GM12864 (cell line): ENCODE results near the gene NR2F1.
"Not testable (repeated sequence)": the region's sequence is repeated elsewhere in the genome, so short reads cannot be mapped to it uniquely, and the experiment has no call there.

ENCODE experiments used
- DNase-seq: peaks from one replicate; pipeline ENCODE4 v3.0.0-alpha.2; 2011; ENCODE audit warnings: low read depth
- H3K4me3 ChIP-seq: 2 replicates; pipeline ENCODE4 v1.5.1; 2011; ENCODE audit warnings: mild to moderate bottlenecking, low read depth, low read length, control low read depth
- TF ChIP-seq, protein P1 (sequence below): IDR thresholded peaks from 2 replicates; pipeline ENCODE4 v1.5.1; 2011; ENCODE audit warnings: low read depth, mild to moderate bottlenecking, moderate library complexity, low read length, control low read depth, inconsistent platforms; ENCODE audit errors: missing control alignments

NR2F1 gene

GRCh38 chr5:93582677-93583438 lies at the start of gene NR2F1:
Gene NR2F1, plus strand, starts transcription at chr5:93583222. Its CDS starts 1,802 bp downstream, at chr5:93585024.
- no peak for DNase-seq
- TF ChIP-seq, protein P1, sequence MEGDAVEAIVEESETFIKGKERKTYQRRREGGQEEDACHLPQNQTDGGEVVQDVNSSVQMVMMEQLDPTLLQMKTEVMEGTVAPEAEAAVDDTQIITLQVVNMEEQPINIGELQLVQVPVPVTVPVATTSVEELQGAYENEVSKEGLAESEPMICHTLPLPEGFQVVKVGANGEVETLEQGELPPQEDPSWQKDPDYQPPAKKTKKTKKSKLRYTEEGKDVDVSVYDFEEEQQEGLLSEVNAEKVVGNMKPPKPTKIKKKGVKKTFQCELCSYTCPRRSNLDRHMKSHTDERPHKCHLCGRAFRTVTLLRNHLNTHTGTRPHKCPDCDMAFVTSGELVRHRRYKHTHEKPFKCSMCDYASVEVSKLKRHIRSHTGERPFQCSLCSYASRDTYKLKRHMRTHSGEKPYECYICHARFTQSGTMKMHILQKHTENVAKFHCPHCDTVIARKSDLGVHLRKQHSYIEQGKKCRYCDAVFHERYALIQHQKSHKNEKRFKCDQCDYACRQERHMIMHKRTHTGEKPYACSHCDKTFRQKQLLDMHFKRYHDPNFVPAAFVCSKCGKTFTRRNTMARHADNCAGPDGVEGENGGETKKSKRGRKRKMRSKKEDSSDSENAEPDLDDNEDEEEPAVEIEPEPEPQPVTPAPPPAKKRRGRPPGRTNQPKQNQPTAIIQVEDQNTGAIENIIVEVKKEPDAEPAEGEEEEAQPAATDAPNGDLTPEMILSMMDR: no peak
- H3K4me3 ChIP-seq: peak within 1 kb of the TSS; percentile 35

DNA sequence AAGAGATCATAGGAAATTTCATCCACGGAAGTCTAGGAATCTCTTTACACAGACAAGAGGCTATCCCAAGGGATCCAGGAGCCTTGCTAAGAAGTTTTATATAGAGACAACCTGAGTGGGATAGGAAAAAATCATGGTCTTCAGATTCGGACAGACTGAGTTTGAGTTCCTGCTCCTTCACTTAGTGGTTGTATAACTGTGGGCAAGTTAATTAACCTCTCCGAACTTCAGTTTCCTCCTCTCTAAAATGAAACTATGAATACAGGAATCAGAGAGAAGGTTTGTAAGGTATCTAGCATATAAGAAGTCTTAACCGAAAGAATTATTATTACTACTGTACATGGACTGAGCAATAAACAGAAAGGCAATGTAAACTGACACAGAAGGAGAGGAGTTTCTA lies 37.1 kb upstream of the NR2F1 start:
- TF ChIP-seq, protein P1: no peak
- no peak overlapping the region for H3K4me3 ChIP-seq

DNA sequence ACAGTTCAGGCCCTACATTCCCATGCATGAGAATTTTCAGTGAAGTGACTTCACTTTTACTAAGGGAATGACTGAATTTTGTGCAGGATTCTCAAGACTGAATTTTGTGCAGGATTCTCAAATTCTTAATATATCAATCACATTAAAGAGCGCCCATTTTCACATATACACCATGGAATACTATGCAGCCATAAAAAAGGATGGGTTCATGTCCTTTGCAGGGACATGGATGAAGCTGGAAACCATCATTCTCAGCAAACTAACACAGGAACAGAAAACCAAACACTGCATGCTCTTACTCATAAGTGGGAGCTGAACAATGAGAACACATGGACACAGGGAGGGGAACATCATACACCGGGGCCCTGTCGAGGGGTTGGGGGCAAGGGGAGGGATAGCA lies 33.4 kb upstream of the NR2F1 start:
- DNase-seq, H3K4me3 ChIP-seq: not testable (repeated sequence)

More for the DNA sequence above, 37.1 kb upstream of the NR2F1 start:
- no peak for DNase-seq

- TF ChIP-seq, protein P1: no peak
- DNase-seq: no peak
- no peak overlapping the region for H3K4me3 ChIP-seq
Observed at GRCh38 chr5:93557021-93557604, 25.9 kb upstream of the NR2F1 start.

GRCh38 chr5:93566091-93566490 lies 16.9 kb upstream of the NR2F1 start:
- no peak overlapping the region for H3K4me3 ChIP-seq
- DNase-seq: no peak
- TF ChIP-seq, protein P1: no peak

DNA sequence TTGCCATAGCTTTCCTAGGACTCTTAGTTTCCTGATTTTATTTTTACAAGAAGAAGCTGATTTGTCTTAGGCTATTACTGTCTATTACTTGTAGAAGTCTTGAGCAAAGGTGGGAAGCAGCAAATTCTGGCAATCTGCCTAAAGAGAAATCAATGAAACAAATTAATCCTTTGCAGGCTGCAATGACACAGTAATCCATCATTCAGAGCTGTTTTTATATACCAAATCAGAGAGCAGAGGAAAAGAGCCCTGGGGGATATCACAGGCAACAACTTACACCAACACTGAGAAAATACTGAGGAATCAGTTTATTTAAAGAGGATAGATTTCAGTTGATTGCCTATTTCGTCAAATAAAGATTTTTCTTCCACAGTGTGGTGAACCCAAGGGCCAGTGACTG lies 15.6 kb upstream of the NR2F1 start:
- DNase-seq: no peak
- TF ChIP-seq, protein P1: no peak
- H3K4me3 ChIP-seq: no peak overlapping the region

- H3K4me3 ChIP-seq: no peak overlapping the region
- DNase-seq: no peak
Observed at GRCh38 chr5:93569300-93570160, 13.5 kb upstream of the NR2F1 start.

More at GRCh38 chr5:93569300-93570160, 13.5 kb upstream of the NR2F1 start:
- TF ChIP-seq, protein P1: no peak
